ENCODE results near the gene AUTS2. TPM values are rescaled to one million over a fixed set of nuclear protein-coding genes. Genes with fewer than 3 reads are reported as not detected.

Gene AUTS2
- total RNA-seq, 1 experiment from 2014 or later = 42.1 TPM

DNA sequence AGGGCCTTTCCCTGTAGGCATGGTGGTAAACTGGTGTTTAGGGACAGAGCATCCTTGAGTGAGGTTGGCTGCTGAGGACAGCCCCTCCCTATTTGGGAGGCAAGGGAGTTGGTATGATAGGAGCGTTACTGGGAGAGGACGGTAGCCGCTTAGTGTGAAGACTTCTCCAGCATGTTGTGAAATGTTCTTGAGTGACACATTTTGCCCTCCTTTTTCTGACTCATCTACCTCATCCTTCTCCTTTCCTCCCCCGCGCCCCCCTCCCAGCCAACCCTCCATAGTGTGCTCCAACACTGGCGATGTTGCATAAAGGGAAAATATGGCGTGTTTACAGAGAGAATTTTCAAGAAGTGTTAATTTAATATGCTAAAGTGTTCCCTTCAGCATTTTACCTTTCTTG, 888.7 kb downstream of the AUTS2 start:
- Histone ChIP-seq H3K4me1 (ENCODE audit: insufficient read depth, low read length, poor library complexity, severe bottlenecking) (no peaks in the 10 kb centered on the region), H3K9me3 (ENCODE audit: low read depth, low read length, poor library complexity, severe bottlenecking) (no peaks in the 10 kb centered on the region), H3K4me3 (ENCODE audit: low read depth, low read length, poor library complexity, severe bottlenecking) (no peak overlapping the region), H3K27me3 (replicated peaks; ENCODE audit: insufficient read depth, low read depth, low read length, poor library complexity) (no peaks in the 10 kb centered on the region), H3K36me3 (ENCODE audit: insufficient read depth, low read length, poor library complexity, severe bottlenecking) (no peaks in the 10 kb centered on the region), H3K27ac (ENCODE audit: low read depth, low read length, poor library complexity, severe bottlenecking) (no peak overlapping the region)
- intact Hi-C loops (cut with micrococcal nuclease; ENCODE audit: unreplicated experiment) = no loop called here
- no peak for DNase-seq (ENCODE audit: low spot score)
- BruUV-seq (replicated peaks) = no TSS peak
- ChIA-PET CTCF (no interaction called here), POLR2A (ENCODE audit: low non-redundant PET) (no interaction called here)
- TF ChIP-seq EZH2 (IDR thresholded peaks at IDR 0.05; ENCODE audit: borderline replicate concordance, low read depth, low read length, poor library complexity, severe bottlenecking) = no peak
- TF ChIP-seq, protein P1, sequence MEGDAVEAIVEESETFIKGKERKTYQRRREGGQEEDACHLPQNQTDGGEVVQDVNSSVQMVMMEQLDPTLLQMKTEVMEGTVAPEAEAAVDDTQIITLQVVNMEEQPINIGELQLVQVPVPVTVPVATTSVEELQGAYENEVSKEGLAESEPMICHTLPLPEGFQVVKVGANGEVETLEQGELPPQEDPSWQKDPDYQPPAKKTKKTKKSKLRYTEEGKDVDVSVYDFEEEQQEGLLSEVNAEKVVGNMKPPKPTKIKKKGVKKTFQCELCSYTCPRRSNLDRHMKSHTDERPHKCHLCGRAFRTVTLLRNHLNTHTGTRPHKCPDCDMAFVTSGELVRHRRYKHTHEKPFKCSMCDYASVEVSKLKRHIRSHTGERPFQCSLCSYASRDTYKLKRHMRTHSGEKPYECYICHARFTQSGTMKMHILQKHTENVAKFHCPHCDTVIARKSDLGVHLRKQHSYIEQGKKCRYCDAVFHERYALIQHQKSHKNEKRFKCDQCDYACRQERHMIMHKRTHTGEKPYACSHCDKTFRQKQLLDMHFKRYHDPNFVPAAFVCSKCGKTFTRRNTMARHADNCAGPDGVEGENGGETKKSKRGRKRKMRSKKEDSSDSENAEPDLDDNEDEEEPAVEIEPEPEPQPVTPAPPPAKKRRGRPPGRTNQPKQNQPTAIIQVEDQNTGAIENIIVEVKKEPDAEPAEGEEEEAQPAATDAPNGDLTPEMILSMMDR (conservative IDR thresholded peaks at IDR 0.05; ENCODE audit: low read depth, low read length) = no peak

DNA sequence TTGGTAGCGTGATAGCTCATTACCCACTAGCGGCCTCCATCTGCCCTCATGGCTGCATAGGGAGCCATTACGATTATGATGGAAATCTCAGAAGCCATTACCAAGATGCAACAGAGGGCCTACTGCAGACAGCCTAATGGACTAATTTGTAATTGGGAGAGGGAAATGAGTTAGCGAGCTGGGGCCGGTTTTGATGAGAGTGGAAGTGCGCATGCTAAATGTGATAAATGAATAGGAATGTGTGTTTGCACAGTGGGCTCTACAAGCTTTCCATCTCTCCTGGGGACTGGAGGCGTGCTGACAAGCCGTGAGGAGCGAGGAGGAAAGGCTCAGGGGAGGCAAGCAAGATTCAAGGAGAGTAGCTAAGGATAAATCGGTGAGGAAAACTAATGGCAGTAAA, 889.2 kb downstream of the AUTS2 start:
- no peak overlapping the region for H3K4me3 ChIP-seq (ENCODE audit: low read depth, low read length, poor library complexity, severe bottlenecking)
- TF ChIP-seq, protein P1 (conservative IDR thresholded peaks at IDR 0.05; ENCODE audit: low read depth, low read length) = no peak
- TF ChIP-seq EZH2 (IDR thresholded peaks at IDR 0.05; ENCODE audit: borderline replicate concordance, low read depth, low read length, poor library complexity, severe bottlenecking) = no peak
- H3K27me3 ChIP-seq (replicated peaks; ENCODE audit: insufficient read depth, low read depth, low read length, poor library complexity) = no peaks in the 10 kb centered on the region
- no peaks in the 10 kb centered on the region for H3K36me3 ChIP-seq (ENCODE audit: insufficient read depth, low read length, poor library complexity, severe bottlenecking)
- intact Hi-C loops (cut with micrococcal nuclease; ENCODE audit: unreplicated experiment) = no loop called here
- H3K9me3 ChIP-seq (ENCODE audit: low read depth, low read length, poor library complexity, severe bottlenecking) = no peaks in the 10 kb centered on the region
- DNase-seq (ENCODE audit: low spot score) = no peak
- ChIA-PET CTCF (no interaction called here), POLR2A (ENCODE audit: low non-redundant PET) (no interaction called here)
- H3K4me1 ChIP-seq (ENCODE audit: insufficient read depth, low read length, poor library complexity, severe bottlenecking) = no peaks in the 10 kb centered on the region
- H3K27ac ChIP-seq (ENCODE audit: low read depth, low read length, poor library complexity, severe bottlenecking) = no peak overlapping the region
- BruUV-seq (replicated peaks) = no TSS peak

DNA sequence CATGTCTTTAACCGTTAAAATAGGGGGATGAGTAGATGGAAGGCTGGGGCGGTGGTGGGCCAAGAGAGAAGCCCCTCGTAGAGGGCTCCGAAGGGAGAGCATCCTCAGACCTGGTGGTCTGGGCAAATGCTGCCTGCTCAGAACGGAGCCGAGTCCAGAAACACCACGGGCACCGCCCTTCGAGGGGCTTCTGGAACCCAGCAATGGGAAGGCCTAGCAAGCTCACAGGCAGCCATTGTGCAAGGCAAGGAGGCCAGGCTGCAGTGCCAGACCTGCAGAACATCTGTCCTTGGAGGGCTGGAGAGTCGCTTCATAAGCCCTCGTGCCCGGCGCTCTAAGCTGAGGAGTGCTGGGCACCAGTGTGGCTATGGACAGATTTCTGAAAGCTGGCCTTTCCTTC, 889.6 kb downstream of the AUTS2 start:
- H3K9me3 ChIP-seq (ENCODE audit: low read depth, low read length, poor library complexity, severe bottlenecking) = no peaks in the 10 kb centered on the region
- TF ChIP-seq, protein P1 (conservative IDR thresholded peaks at IDR 0.05; ENCODE audit: low read depth, low read length) = no peak
- TF ChIP-seq EZH2 (IDR thresholded peaks at IDR 0.05; ENCODE audit: borderline replicate concordance, low read depth, low read length, poor library complexity, severe bottlenecking) = no peak
- H3K36me3 ChIP-seq (ENCODE audit: insufficient read depth, low read length, poor library complexity, severe bottlenecking) = no peaks in the 10 kb centered on the region
- ChIA-PET POLR2A (ENCODE audit: low non-redundant PET) (no interaction called here), CTCF (no interaction called here)
- H3K27ac ChIP-seq (ENCODE audit: low read depth, low read length, poor library complexity, severe bottlenecking) = no peak overlapping the region
- H3K27me3 ChIP-seq (replicated peaks; ENCODE audit: insufficient read depth, low read depth, low read length, poor library complexity) = no peaks in the 10 kb centered on the region
- no peak for DNase-seq (ENCODE audit: low spot score)
- intact Hi-C loops (cut with micrococcal nuclease; ENCODE audit: unreplicated experiment) = no loop called here
- H3K4me3 ChIP-seq (ENCODE audit: low read depth, low read length, poor library complexity, severe bottlenecking) = no peak overlapping the region
- BruUV-seq (replicated peaks) = no TSS peak
- no peaks in the 10 kb centered on the region for H3K4me1 ChIP-seq (ENCODE audit: insufficient read depth, low read length, poor library complexity, severe bottlenecking)

Measured in A673 (cell line).